HepG2 (cell line): ENCODE results near the gene LTB4R2. TPM values are rescaled to one million over a fixed set of nuclear protein-coding genes. Genes with fewer than 3 reads are reported as not detected.

Experiments used
- AHR ChIP-seq: IDR thresholded peaks from 2 replicates; pipeline ENCODE4 v1.6.1; 2018; ENCODE audit warnings: missing genetic modification reagents, missing compliant biosample characterization
- ARID4A ChIP-seq: sonication (generic); formaldehyde crosslinking; IDR thresholded peaks from 2 replicates; pipeline ENCODE4 v1.5.0; 2020; ENCODE audit warnings: mild to moderate bottlenecking, missing genetic modification reagents, borderline replicate concordance
- FOSL1 ChIP-seq: sonication (generic); formaldehyde crosslinking; IDR thresholded peaks from 2 replicates; pipeline ENCODE4 v1.9.0; 2021; ENCODE audit warnings: missing genetic modification reagents, borderline replicate concordance
- HIVEP1 ChIP-seq: sonication (generic); formaldehyde crosslinking; IDR thresholded peaks from 2 replicates; pipeline ENCODE4 v1.4.0; 2020; ENCODE audit warnings: mild to moderate bottlenecking, missing genetic modification reagents
- IRF9 ChIP-seq: sonication (generic); formaldehyde crosslinking; IDR thresholded peaks from 2 replicates; pipeline ENCODE4 v1.8.0; 2022; ENCODE audit warnings: missing genetic modification reagents, mild to moderate bottlenecking, borderline replicate concordance
- KDM4B ChIP-seq: sonication (generic); formaldehyde crosslinking; IDR thresholded peaks from 2 replicates; pipeline ENCODE4 v1.4.0; 2020; ENCODE audit warnings: missing genetic modification reagents
- PITX1 ChIP-seq: sonication (generic); formaldehyde crosslinking; IDR thresholded peaks from 2 replicates; pipeline ENCODE4 v1.5.1; 2020; ENCODE audit warnings: mild to moderate bottlenecking, missing genetic modification reagents
- RFXAP ChIP-seq: sonication (generic); formaldehyde crosslinking; IDR thresholded peaks from 2 replicates; pipeline ENCODE4 v1.4.0; 2020; ENCODE audit warnings: missing genetic modification reagents, borderline replicate concordance
- SMC3 ChIP-seq: IDR thresholded peaks from 2 replicates; pipeline ENCODE4 v1.6.1; 2011; ENCODE audit warnings: low read length, improper control_type of control experiment
- TRIM24 ChIP-seq: sonication (generic); formaldehyde crosslinking; IDR thresholded peaks from 2 replicates; pipeline ENCODE4 v1.8.0; 2022; ENCODE audit warnings: mild to moderate bottlenecking, missing genetic modification reagents
- XRCC5 ChIP-seq: fragments of 200-400 bp; formaldehyde crosslinking; optimal IDR thresholded peaks from 2 replicates; pipeline ENCODE3; 2017; ENCODE audit warnings: mild to moderate bottlenecking, low read length
- YY1 ChIP-seq: IDR thresholded peaks from 2 replicates; pipeline ENCODE4 v1.6.1; 2011; ENCODE audit warnings: low read length, low read depth, moderate library complexity, mild to moderate bottlenecking; ENCODE audit not compliant: insufficient read depth, insufficient replicate concordance
- ZBTB43 ChIP-seq: sonication (generic); formaldehyde crosslinking; conservative IDR thresholded peaks from 2 replicates; pipeline ENCODE4 v1.4.0; 2020; ENCODE audit warnings: missing genetic modification reagents
- ZFAT ChIP-seq: sonication (generic); formaldehyde crosslinking; conservative IDR thresholded peaks from 2 replicates; pipeline ENCODE4 v1.8.1; 2023; ENCODE audit warnings: missing genetic modification reagents, inconsistent platforms
- ZNF10 ChIP-seq: sonication (generic); formaldehyde crosslinking; IDR thresholded peaks from 2 replicates; pipeline ENCODE4 v1.4.0; 2020; ENCODE audit warnings: mild to moderate bottlenecking, low read depth, missing genetic modification reagents, borderline replicate concordance
- ZNF331 ChIP-seq: sonication (generic); formaldehyde crosslinking; IDR thresholded peaks from 2 replicates; pipeline ENCODE4 v1.4.0; 2020; ENCODE audit warnings: missing genetic modification reagents
- ZNF343 ChIP-seq: sonication (generic); formaldehyde crosslinking; IDR thresholded peaks from 2 replicates; pipeline ENCODE4 v1.4.0; 2020; ENCODE audit warnings: mild to moderate bottlenecking, missing genetic modification reagents
- ZNF382 ChIP-seq: sonication (generic); formaldehyde crosslinking; IDR thresholded peaks from 2 replicates; pipeline ENCODE4 v1.5.0; 2020; ENCODE audit warnings: missing genetic modification reagents, mild to moderate bottlenecking, borderline replicate concordance
- ZNF557 ChIP-seq: sonication (generic); formaldehyde crosslinking; IDR thresholded peaks from 2 replicates; pipeline ENCODE4 v1.4.0; 2020; ENCODE audit warnings: missing genetic modification reagents
- ZNF777 ChIP-seq: sonication (generic); formaldehyde crosslinking; IDR thresholded peaks from 2 replicates; pipeline ENCODE4 v1.4.0; 2020; ENCODE audit warnings: missing genetic modification reagents
- polyA plus RNA-seq, 8 experiments: library from polyadenylated mRNA; depleted of rRNA in 3 of 8; stranded (reverse) in 7 of 8; unstranded in 1 of 8; fragments of >200 nt; fragmentation: Illumina TruSeq in 4 of 8; extraction: Trizol in 4 of 8; gene quantifications; 2 replicates each; pipeline versions ENCODE4 v1.2.1 to v1.2.3, GENCODE V29; 2011 to 2016; ENCODE audit warnings: low read depth in 4 of 8, missing spikeins in 1 of 8, mixed read lengths in 1 of 8; ENCODE audit not compliant: insufficient read depth in 1 of 8
- total RNA-seq, 5 experiments: library from RNA; depleted of rRNA; stranded (reverse); fragments of >200 nt; fragmentation: Illumina TruSeq; extraction: Trizol; gene quantifications; 2 replicates each; pipeline ENCODE4 v1.2.3, GENCODE V29; 2016; ENCODE audit warnings: low read depth in 1 of 5
- TF ChIP-seq, protein P1 (sequence below): sonication (generic); formaldehyde crosslinking; IDR thresholded peaks from 2 replicates; pipeline ENCODE4 v1.4.0; 2020; ENCODE audit warnings: missing genetic modification reagents

Gene LTB4R2
- total and polyA plus RNA-seq, 2 of the 13 experiments (the other 11 are each of a cell fraction or from before 2014, with no cell fraction given): 3.9 to 6.9 TPM

GRCh38 chr14:24271134-24271833, 38.7 kb upstream of the LTB4R2 start, which contains the start of gene RABGGTA (continued):
- TF ChIP-seq ZBTB43 (peak; percentile 98), ZNF10 (peak; percentile 29; the same call in 1 of the 2 replicates), HIVEP1 (CRISPR knock-in tag) (peak; percentile 95), ZNF382 (no peak), SMC3 (peak; percentile 26; the same call in 1 of the 2 replicates), YY1 (peak; percentile 90), XRCC5 (peak; percentile 100), PITX1 (CRISPR knock-in tag) (peak; percentile 97), RFXAP (CRISPR knock-in tag) (peak; percentile 99), ZNF331 (CRISPR knock-in tag) (peak; percentile 98), FOSL1 (CRISPR knock-in tag) (peak; percentile 65), ZNF343 (peak; percentile 99), IRF9 (CRISPR knock-in tag) (peak; percentile 100), ARID4A (CRISPR knock-in tag) (peak; percentile 100), ZNF557 (CRISPR knock-in tag) (peak; percentile 99), TRIM24 (CRISPR knock-in tag) (no peak), ZFAT (peak; percentile 92; the same call in 1 of the 2 replicates), ZNF777 (CRISPR knock-in tag) (peak; percentile 84), AHR (peak; percentile 99), KDM4B (CRISPR knock-in tag) (peak; percentile 98)
- TF ChIP-seq, protein P1, sequence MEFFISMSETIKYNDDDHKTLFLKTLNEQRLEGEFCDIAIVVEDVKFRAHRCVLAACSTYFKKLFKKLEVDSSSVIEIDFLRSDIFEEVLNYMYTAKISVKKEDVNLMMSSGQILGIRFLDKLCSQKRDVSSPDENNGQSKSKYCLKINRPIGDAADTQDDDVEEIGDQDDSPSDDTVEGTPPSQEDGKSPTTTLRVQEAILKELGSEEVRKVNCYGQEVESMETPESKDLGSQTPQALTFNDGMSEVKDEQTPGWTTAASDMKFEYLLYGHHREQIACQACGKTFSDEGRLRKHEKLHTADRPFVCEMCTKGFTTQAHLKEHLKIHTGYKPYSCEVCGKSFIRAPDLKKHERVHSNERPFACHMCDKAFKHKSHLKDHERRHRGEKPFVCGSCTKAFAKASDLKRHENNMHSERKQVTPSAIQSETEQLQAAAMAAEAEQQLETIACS (CRISPR knock-in tag): peak; percentile 86
